Measurements from ENCODE around the gene PRR18.

PRR18 gene

GRCh38 chr6:166275714-166276166 lies 32.5 kb downstream of the PRR18 start:
- H3K4me3 ChIP-seq (ENCODE audit: control insufficient read depth, low read depth, low read length), result no peak overlapping the region
- peak; percentile 73 for TF ChIP-seq CTCF (conservative IDR thresholded peaks at IDR 0.05; ENCODE audit: control insufficient read depth, insufficient read depth, low read depth, low read length)
- DNase-seq (ENCODE audit: low read depth), result peak; percentile 29

GRCh38 chr6:166274739-166275370 lies 33.3 kb downstream of the PRR18 start:
- H3K4me3 ChIP-seq (ENCODE audit: control insufficient read depth, low read depth, low read length), result no peak overlapping the region
- DNase-seq (ENCODE audit: low read depth), result no peak
- no peak for TF ChIP-seq CTCF (conservative IDR thresholded peaks at IDR 0.05; ENCODE audit: control insufficient read depth, insufficient read depth, low read depth, low read length)

GRCh38 chr6:166274163-166274562 lies 34.0 kb downstream of the PRR18 start:
- TF ChIP-seq CTCF (conservative IDR thresholded peaks at IDR 0.05; ENCODE audit: control insufficient read depth, insufficient read depth, low read depth, low read length), result no peak
- no peak overlapping the region for H3K4me3 ChIP-seq (ENCODE audit: control insufficient read depth, low read depth, low read length)
- DNase-seq (ENCODE audit: low read depth), result no peak

- no peak overlapping the region for H3K4me3 ChIP-seq (ENCODE audit: control insufficient read depth, low read depth, low read length)
- no peak for TF ChIP-seq CTCF (conservative IDR thresholded peaks at IDR 0.05; ENCODE audit: control insufficient read depth, insufficient read depth, low read depth, low read length)
- DNase-seq (ENCODE audit: low read depth), result no peak
These were observed 36.8 kb downstream of the PRR18 start for GRCh38 chr6:166271376-166271765.

GRCh38 chr6:166270706-166271375 lies 37.4 kb downstream of the PRR18 start:
- no peak for DNase-seq (ENCODE audit: low read depth)
- H3K4me3 ChIP-seq (ENCODE audit: control insufficient read depth, low read depth, low read length), result no peak overlapping the region
- no peak for TF ChIP-seq CTCF (conservative IDR thresholded peaks at IDR 0.05; ENCODE audit: control insufficient read depth, insufficient read depth, low read depth, low read length)

GRCh38 chr6:166269301-166270039 lies 38.7 kb downstream of the PRR18 start:
- no peak for DNase-seq (ENCODE audit: low read depth)
- no peak for TF ChIP-seq CTCF (conservative IDR thresholded peaks at IDR 0.05; ENCODE audit: control insufficient read depth, insufficient read depth, low read depth, low read length)
- no peak overlapping the region for H3K4me3 ChIP-seq (ENCODE audit: control insufficient read depth, low read depth, low read length)

Measured in fibroblast of mammary gland (primary cell).